Ascending aorta (tissue), 2 donors: ENCODE measurements around the gene UBE2L6. TPM values are rescaled to one million over a fixed set of nuclear protein-coding genes. Genes with fewer than 3 reads are reported as not detected.

Experiments
- DNase-seq, 2 donors: peaks; one replicate each; pipeline ENCODE4 v3.0.0-alpha.2; 2019; ENCODE audit warnings: low spot score in 2 of 2
- H3K27ac ChIP-seq, 2 donors: fragments of 200-600 bp; sonication (generic); one replicate each; pipeline ENCODE4 v1.5.1; 2016 to 2017; ENCODE audit warnings: mild to moderate bottlenecking in 1 of 2
- H3K27me3 ChIP-seq: fragments of 200-600 bp; sonication (generic); one replicate; pipeline ENCODE4 v1.5.1; 2017
- H3K36me3 ChIP-seq, 2 donors: fragments of 200-600 bp; sonication (generic); one replicate each; pipeline ENCODE4 v1.5.1; 2016
- H3K4me1 ChIP-seq, 2 donors: fragments of 200-600 bp; sonication (generic); one replicate each; pipeline ENCODE4 v1.5.1; 2016 to 2017; ENCODE audit warnings: mild to moderate bottlenecking in 1 of 2
- H3K4me3 ChIP-seq, 2 donors: fragments of 200-600 bp; sonication (generic); one replicate each; pipeline ENCODE4 v1.5.1; 2016 to 2017; ENCODE audit warnings: mild to moderate bottlenecking in 1 of 2
- H3K9me3 ChIP-seq, 2 donors: fragments of 200-600 bp; sonication (generic); one replicate each; pipeline ENCODE4 v1.5.1; 2016
- CTCF ChIP-seq, 3 experiments: fragments of 200-600 bp in 2 of 3; fragments of 450-650 bp in 1 of 3; sonication (generic) in 2 of 3; IDR thresholded peaks; one replicate each; pipeline ENCODE4 v1.5.1; 2016 to 2019; ENCODE audit warnings: antibody characterized with exemption in 3 of 3, mild to moderate bottlenecking in 1 of 3, moderate library complexity in 1 of 3
- intact Hi-C: fragments of 100-400 bp; cut with DNase I; formaldehyde crosslinking; loops from one replicate; pipeline ENCODE4 v1.15.1; 2023
- total RNA-seq: library from RNA; depleted of rRNA; stranded (reverse); fragments of >200 nt; gene quantifications from one replicate; pipeline ENCODE4 v1.1.0, GENCODE V29; 2016

Gene UBE2L6
- total RNA-seq, 1 donor from 2014 or later = 44.9 TPM

- Histone ChIP-seq H3K27me3 (no peaks in the 10 kb centered on the region), H3K27ac (no peak overlapping the region), H3K4me3 (no peak overlapping the region), H3K9me3 (no peaks in the 10 kb centered on the region), H3K4me1 (no peaks in the 10 kb centered on the region), H3K36me3 (peaks cover 36 to 80% of the 10 kb centered on the region in 2 donors)
- no peak for TF ChIP-seq CTCF (IDR thresholded peaks at IDR 0.05)
- intact Hi-C loops = no loop called here
- no peak for DNase-seq
These were observed 37.6 kb upstream of the UBE2L6 start for GRCh38 chr11:57605028-57605420.

DNA sequence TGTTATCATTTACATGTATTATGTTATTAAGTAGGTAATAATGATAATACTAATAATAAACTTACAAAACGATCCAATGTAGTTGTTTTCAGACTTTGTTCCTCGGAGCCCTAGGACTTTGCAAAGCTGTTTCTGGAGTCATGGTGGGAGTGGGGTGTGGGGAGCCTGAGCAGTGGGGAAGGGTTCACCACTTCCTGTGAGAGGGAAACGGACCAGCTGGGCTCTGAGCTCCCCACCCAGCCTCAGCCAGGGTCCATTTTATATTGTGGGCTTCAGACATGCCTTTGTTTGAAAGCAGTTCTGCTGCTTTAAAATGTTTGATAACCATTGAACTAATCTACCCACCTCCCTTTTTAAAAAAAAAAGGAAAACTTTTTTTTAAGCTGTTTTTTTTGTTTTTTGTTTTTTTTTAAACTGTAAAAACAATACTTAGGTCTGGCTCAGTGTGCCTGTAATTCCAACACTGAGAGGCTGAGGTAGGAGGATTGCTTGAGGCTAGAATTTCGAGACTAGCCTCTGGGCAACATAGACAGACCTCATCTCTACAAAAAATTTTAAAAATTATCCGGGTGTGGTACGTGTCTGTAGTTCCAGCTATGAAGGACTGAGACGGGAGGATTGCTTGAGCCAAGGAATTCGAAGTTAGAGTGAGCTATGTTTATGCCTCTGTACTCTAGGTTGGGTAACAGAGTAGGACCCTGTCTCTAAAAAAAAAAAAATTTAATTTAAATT is 37.0 kb upstream of the UBE2L6 start:
- Histone ChIP-seq H3K36me3 (peaks cover 36 to 76% of the 10 kb centered on the region in 2 donors), H3K4me3 (no peak overlapping the region), H3K4me1 (no peaks in the 10 kb centered on the region), H3K27me3 (no peaks in the 10 kb centered on the region), H3K9me3 (no peaks in the 10 kb centered on the region), H3K27ac (peak overlapping the region in 1 of 2 donors; percentile 40)
- no peak for TF ChIP-seq CTCF (IDR thresholded peaks at IDR 0.05)
- no peak for DNase-seq
- intact Hi-C loops = no loop called here

GRCh38 chr11:57601297-57601696 is 33.8 kb upstream of the UBE2L6 start:
- no peak for TF ChIP-seq CTCF (IDR thresholded peaks at IDR 0.05)
- Histone ChIP-seq H3K27ac (peak overlapping the region in 1 of 2 donors; percentile 18), H3K27me3 (no peaks in the 10 kb centered on the region), H3K4me1 (peaks cover 0 to 9% of the 10 kb centered on the region in 2 donors), H3K36me3 (peaks cover 16 to 47% of the 10 kb centered on the region in 2 donors), H3K4me3 (no peak overlapping the region), H3K9me3 (no peaks in the 10 kb centered on the region)
- intact Hi-C loops = no loop called here
- DNase-seq = no peak

- H3K4me1 ChIP-seq = peaks cover 0 to 9% of the 10 kb centered on the region in 2 donors
- peak overlapping the region; percentile 95 to 97 for H3K27ac ChIP-seq
- H3K36me3 ChIP-seq = peaks cover 10 to 30% of the 10 kb centered on the region in 2 donors
- DNase-seq = no peak
- intact Hi-C loops = loop anchor here (5.0 kb wide), 2 partner anchors 172 to 978 kb away; partner anchors contain the start of genes LPXN, SLC43A3 and ZFP91
- H3K9me3 ChIP-seq = no peaks in the 10 kb centered on the region
- no peaks in the 10 kb centered on the region for H3K27me3 ChIP-seq
- TF ChIP-seq CTCF (IDR thresholded peaks at IDR 0.05) = no peak
- H3K4me3 ChIP-seq = peak overlapping the region in 1 of 2 donors; percentile 72
These were observed 31.9 kb upstream of the UBE2L6 start for GRCh38 chr11:57599381-57599780.

DNA sequence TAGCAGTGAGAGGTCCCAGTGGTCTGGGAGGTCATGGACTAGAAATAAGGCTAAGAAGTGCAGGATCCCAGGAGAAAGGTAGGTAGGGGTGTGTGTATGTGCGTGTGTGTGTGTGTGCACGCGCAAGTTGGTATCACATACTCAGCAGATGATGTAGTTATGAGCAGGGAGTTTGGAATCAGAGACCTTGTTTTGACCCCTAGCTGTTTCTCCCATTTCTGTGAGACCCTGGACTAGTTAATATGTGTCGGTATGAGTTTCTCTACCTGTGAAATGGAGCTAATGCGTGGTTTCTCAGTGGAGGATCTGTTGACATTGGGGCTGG is 31.3 kb upstream of the UBE2L6 start:
- Histone ChIP-seq H3K4me1 (peaks cover 0 to 9% of the 10 kb centered on the region in 2 donors), H3K27ac (peak overlapping the region; percentile 95 to 97), H3K4me3 (peak overlapping the region; percentile 72), H3K36me3 (peaks cover 10 to 24% of the 10 kb centered on the region in 2 donors), H3K27me3 (no peaks in the 10 kb centered on the region), H3K9me3 (no peaks in the 10 kb centered on the region)
- DNase-seq = peak in 1 of 2 donors; percentile 67
- intact Hi-C loops = loop anchor here (1.0 to 5.0 kb wide), 3 partner anchors 30 to 979 kb away; partner anchors contain the start of genes LPXN, SLC43A3 and ZFP91
- TF ChIP-seq CTCF (IDR thresholded peaks at IDR 0.05) = no peak
